Choroid plexus epithelial cell (primary cell): Measurements from ENCODE around the gene GOPC.
"Not testable (repeated sequence)": the region's sequence is repeated elsewhere in the genome, so short reads cannot be mapped to it uniquely, and the experiment has no call there.

ENCODE experiments used
- DNase-seq: peaks from one replicate; pipeline ENCODE4 v3.0.0-alpha.2; 2010; ENCODE audit warnings: low read depth
- H3K4me3 ChIP-seq: 2 replicates; pipeline ENCODE4 v1.5.1; 2011; ENCODE audit warnings: low read depth, mild to moderate bottlenecking, control low read depth, low read length, moderate library complexity
- TF ChIP-seq, protein P1 (sequence below): conservative IDR thresholded peaks from 2 replicates; pipeline ENCODE4 v1.5.1; 2011; ENCODE audit warnings: low read depth, mild to moderate bottlenecking, control low read depth, inconsistent platforms, low read length, moderate library complexity

The GOPC gene

DNA sequence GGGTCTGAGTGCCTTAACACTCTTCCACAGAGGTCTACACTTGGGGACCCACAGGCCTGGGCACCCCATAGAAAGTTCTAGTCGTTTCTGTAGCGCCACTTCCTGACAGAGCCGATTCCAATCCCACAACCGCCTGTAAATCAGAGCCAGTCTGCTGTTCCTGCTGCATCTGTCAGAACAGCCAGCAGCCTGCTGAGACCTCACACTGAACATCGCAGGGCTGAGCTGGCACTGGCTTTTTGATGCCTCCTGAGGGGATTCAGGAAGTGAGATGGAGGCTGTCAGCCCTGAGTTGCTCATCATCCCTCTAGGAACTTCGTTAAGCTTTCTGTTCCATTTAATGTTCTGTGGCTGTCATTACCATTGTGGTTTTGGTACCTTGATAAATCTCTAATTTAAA, 71.0 kb downstream of the GOPC start:
- TF ChIP-seq, protein P1, sequence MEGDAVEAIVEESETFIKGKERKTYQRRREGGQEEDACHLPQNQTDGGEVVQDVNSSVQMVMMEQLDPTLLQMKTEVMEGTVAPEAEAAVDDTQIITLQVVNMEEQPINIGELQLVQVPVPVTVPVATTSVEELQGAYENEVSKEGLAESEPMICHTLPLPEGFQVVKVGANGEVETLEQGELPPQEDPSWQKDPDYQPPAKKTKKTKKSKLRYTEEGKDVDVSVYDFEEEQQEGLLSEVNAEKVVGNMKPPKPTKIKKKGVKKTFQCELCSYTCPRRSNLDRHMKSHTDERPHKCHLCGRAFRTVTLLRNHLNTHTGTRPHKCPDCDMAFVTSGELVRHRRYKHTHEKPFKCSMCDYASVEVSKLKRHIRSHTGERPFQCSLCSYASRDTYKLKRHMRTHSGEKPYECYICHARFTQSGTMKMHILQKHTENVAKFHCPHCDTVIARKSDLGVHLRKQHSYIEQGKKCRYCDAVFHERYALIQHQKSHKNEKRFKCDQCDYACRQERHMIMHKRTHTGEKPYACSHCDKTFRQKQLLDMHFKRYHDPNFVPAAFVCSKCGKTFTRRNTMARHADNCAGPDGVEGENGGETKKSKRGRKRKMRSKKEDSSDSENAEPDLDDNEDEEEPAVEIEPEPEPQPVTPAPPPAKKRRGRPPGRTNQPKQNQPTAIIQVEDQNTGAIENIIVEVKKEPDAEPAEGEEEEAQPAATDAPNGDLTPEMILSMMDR = no peak
- no peak overlapping the region for H3K4me3 ChIP-seq
- DNase-seq = peak; percentile 52

DNA sequence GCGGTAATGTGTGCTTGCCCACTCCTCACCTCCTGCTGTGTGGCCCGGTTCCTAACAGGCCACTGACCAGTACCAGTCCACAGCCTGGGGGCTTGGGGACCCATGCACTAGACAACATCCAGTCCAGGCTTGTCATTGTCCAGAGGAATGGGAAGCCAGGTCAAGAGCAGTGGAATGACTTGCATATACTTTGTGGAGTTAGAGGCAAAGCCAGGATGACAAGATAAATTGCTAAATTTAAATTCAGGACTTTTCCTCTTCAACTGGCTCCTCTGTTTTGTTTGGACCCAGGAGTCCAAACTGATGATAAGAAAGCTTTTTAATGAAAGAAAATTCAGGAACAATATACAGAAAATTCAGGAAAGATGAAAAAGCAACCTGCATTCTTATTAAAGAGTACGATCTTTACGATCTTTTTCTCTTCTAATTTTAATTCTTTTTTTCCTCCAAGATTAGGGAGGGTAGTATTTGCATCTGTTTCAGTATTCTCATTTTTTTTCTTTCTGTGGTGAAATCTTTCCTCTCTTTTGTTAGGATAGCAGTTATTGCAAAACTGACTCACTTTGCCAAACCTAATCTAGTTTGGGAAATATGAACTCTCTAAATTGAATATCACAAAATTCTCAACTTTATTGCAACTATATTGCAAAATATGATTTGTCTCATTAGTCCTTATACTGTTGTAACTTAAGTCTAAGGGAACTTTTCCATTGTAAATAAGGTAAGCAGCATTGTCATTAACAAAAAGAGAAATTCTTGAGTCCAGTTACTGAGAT, 71.7 kb downstream of the GOPC start:
- TF ChIP-seq, protein P1 = no peak
- DNase-seq = no peak
- no peak overlapping the region for H3K4me3 ChIP-seq

DNA sequence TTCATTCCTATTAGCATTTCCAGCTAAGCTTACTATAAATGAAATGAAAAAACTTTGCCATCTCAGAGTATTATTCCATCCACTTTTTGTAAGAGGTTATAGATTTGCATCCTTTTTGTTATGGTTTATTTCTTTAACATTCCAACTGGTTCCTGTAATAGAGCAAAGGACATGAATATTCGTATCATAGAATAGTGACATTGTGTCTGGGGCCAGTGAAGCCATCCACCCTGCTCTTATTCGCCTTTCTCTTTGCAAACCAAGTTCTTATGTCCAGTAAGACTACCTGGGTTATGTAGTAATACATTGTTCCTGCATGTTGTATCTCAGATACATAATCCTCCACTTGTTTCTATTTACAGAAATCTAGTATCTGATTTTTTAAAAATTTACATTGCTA, 76.7 kb downstream of the GOPC start:
- no peak overlapping the region for H3K4me3 ChIP-seq
- DNase-seq = no peak
- TF ChIP-seq, protein P1 = no peak

DNA sequence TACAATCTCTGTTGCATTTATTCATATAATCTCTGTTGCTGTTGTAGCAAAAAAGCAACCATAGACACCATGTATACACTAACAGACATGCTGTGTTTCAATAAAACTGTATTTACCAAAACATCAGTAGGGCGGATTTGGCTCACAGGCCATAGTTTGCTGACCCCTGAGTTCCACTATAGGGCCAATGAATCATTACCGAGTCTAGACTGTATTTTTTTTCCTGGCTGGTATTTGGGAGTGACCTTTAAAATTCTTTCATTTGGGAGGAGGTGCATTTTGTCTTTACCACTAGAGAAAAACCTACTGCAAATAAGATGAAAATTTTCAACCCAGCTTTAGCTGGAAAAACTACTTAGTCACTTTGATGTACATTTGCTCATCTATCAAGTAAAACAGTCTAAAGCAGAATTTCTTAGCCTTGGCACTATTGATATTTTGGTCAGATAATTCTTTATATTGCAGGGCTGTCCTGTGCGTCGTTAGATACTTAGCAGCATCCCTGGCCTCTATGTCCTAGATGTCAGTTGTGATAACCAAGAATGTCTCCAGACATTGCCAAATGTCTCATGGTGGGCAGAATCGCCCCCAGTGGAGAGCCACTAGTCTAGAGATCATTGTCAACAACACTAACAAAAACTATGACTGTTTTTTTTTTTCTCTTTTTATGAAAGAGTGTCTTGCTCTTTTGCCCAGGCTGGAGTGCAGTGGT, 80.4 kb downstream of the GOPC start:
- TF ChIP-seq, protein P1 = no peak
- H3K4me3 ChIP-seq = no peak overlapping the region
- peak; percentile 63 for DNase-seq

DNA sequence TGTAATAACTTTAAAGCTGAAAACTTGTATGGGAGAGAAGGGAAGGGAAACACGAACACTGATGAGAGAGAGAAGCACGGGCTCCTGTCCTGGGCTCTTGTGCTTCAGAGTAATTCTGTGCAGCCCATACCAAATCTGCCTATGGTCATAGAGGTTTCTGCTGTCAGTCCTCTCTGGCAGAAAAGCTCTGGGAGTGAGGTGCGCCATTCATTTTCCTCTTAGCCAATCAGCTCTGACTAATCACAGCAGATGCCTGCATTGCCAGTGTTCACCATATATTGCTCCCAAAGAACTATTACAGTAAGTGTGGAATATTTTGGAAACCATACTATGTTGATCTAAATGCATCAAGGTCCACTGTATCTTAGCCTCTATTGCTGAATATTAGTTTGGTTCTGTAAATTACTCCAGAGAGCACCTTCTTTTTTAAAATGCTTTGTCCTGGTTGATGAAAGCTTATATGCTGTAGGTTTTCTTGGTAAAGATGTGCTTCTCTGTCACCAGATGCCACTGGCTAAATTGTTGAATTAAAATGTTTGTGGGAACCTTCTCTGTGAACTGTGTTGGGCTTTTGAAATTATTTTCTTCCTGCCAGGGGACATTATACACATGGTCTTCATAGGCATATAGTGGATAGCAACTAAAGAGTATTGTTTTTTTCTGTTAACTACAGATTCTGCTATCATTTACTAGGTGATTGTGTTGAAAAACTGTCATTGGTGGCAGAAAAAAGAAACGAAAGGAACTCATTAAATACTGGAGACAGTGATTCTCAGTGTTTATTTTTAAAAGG, 81.5 kb downstream of the GOPC start:
- no peak for DNase-seq
- H3K4me3 ChIP-seq = no peak overlapping the region
- TF ChIP-seq, protein P1 = no peak

DNA sequence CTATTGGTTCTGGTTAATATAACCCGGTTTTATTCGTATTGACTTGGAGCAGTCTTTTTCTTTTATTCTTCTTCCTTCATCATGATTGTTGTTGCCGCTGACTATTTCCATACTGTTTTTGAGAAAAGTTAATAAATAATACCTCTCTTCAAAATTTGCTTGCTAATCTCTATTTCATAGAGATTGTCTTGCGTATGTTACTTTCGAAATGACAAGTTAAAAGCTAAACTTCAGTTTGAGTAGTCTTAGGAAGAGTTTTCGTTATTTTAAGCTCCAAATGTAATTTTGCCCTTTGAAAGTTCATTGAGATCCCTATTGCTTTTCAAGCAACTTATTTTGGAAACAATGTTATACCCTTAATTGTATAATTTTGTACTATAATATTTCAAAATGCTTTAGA, 83.4 kb downstream of the GOPC start:
- no peak overlapping the region for H3K4me3 ChIP-seq
- no peak for DNase-seq
- TF ChIP-seq, protein P1 = no peak

DNA sequence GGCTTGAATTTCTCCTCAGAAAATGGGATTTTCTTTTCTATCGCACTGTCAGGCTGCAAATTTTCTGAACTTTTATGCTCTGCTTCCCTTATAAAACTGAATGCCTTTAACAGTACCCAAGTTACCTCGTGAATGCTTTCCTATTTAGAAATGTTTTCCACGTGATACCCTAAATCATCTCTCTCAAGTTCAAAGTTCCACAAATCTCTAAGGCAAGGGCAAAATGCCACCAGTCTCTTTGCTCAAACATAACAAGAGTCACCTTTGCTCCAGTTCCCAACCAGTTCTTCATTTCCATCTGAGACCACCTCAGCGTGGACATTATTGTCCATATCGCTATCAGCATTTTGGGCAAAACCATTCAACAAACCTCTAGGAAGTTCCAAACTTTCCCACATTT, 84.3 kb downstream of the GOPC start:
- DNase-seq, H3K4me3 ChIP-seq: not testable (repeated sequence)
